GM19395 (cell line): Measurements from ENCODE around the gene SDHAF2.
"Not testable (repeated sequence)": the region's sequence is repeated elsewhere in the genome, so short reads cannot be mapped to it uniquely, and the experiment has no call there.

Experiments used
- ATAC-seq: cut with Tn5 transposase; IDR thresholded peaks from one replicate; pipeline ENCODE4 v1.9.1; 2021; ENCODE audit warnings: mild to moderate bottlenecking, moderate library complexity; ENCODE audit not compliant: unreplicated experiment

SDHAF2 gene

GRCh38 chr11:61474013-61474643 lies 44.2 kb downstream of the SDHAF2 start:
- ATAC-seq, result no peak

GRCh38 chr11:61475433-61475832 lies 45.5 kb downstream of the SDHAF2 start:
- ATAC-seq, result no peak

GRCh38 chr11:61476371-61476770 lies 46.4 kb downstream of the SDHAF2 start:
- no peak for ATAC-seq

- ATAC-seq, result no peak
Measured at GRCh38 chr11:61477126-61477525, 47.2 kb downstream of the SDHAF2 start.

- ATAC-seq, result no peak
Measured at GRCh38 chr11:61477727-61478148, 47.8 kb downstream of the SDHAF2 start.

GRCh38 chr11:61479360-61480058 lies 49.6 kb downstream of the SDHAF2 start:
- not testable (repeated sequence) for ATAC-seq

GRCh38 chr11:61480261-61480993 lies 50.5 kb downstream of the SDHAF2 start:
- ATAC-seq, result no peak

GRCh38 chr11:61480994-61481335 lies 51.0 kb downstream of the SDHAF2 start:
- ATAC-seq, result no peak

GRCh38 chr11:61481806-61482205 lies 51.9 kb downstream of the SDHAF2 start:
- no peak for ATAC-seq

GRCh38 chr11:61482513-61482912 lies 52.6 kb downstream of the SDHAF2 start:
- ATAC-seq, result no peak

GRCh38 chr11:61484541-61484940 lies 54.6 kb downstream of the SDHAF2 start:
- ATAC-seq, result no peak

- no peak for ATAC-seq
Measured at GRCh38 chr11:61485080-61485479, 55.2 kb downstream of the SDHAF2 start.

GRCh38 chr11:61486011-61486620 lies 56.2 kb downstream of the SDHAF2 start:
- ATAC-seq, result no peak

- ATAC-seq, result no peak
Measured at GRCh38 chr11:61486779-61487178, 56.9 kb downstream of the SDHAF2 start.

- ATAC-seq, result no peak
Measured at GRCh38 chr11:61487342-61488025, 57.6 kb downstream of the SDHAF2 start.

GRCh38 chr11:61488651-61489291 lies 58.8 kb downstream of the SDHAF2 start:
- no peak for ATAC-seq

- no peak for ATAC-seq
Measured at GRCh38 chr11:61489833-61490721, 60.2 kb downstream of the SDHAF2 start.

GRCh38 chr11:61491736-61492395 lies 61.9 kb downstream of the SDHAF2 start:
- ATAC-seq, result no peak

GRCh38 chr11:61494381-61494961 lies 64.5 kb downstream of the SDHAF2 start:
- ATAC-seq, result no peak
